HS-27A (cell line): ENCODE data around the gene TRPM5.

Source experiments
- DNase-seq: peaks from one replicate; pipeline ENCODE4 v3.0.0-alpha.2; 2012; ENCODE audit warnings: low read depth, missing footprints

The TRPM5 gene

DNA sequence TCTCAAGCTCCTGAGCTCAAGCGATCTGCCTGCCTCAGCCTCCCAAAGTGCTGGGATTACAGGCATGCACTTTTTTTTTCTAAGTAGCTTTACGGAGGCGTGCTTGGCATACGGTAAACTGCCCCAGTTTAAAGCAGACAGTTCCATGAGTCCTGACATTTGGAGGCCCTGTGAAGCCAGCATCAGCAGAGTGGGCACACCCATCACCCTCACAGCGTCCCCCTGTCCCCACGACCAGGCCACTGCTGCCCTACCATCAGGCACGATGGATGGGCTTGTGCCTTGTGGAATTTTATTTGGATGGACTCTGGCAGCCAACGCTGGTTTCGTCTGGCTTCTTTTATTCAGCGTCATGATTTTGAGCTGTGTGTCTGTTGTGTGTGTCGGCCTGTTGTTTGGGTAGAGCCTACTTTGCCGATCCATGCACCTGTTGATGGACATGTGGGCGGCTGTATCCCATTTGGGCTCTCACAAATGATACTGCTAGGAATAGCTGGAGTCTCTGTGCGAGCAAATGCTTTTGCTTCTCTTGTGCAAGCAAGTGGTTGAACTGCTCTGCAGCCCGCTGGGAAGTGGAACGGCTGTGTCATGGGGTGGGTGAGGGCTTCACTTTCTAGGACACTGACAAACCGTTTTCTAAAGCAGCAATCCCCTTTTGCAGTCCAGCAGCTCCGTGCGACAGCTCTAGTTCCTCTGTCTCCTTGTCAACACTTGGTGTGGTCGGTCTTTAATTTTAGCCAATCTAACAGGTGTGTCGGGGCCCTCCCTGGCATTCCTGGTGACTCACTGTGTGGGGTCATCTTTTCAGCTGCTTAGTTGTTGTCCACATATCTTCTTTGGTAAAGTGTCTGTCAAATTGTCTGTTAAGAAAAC is 24.3 kb upstream of the TRPM5 start:
- no peak for DNase-seq

DNA sequence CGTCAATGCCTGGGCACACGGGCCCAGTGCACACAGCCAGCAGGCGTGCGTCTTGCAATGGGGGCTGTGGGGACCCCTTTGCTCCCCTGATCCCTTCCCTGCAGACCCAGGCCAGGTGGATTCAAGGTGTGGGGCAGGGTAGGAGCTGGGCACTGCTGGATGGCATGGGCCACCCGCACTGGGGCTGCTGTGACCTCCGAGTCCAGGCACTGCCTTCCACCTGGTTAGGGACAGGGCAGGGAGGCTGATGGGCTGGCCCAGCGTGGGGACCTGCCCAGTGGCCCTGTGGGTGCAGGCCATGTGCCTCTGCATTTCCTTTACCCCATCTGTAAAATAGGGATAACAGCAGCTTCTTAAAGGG is 23.4 kb upstream of the TRPM5 start:
- no peak for DNase-seq

DNA sequence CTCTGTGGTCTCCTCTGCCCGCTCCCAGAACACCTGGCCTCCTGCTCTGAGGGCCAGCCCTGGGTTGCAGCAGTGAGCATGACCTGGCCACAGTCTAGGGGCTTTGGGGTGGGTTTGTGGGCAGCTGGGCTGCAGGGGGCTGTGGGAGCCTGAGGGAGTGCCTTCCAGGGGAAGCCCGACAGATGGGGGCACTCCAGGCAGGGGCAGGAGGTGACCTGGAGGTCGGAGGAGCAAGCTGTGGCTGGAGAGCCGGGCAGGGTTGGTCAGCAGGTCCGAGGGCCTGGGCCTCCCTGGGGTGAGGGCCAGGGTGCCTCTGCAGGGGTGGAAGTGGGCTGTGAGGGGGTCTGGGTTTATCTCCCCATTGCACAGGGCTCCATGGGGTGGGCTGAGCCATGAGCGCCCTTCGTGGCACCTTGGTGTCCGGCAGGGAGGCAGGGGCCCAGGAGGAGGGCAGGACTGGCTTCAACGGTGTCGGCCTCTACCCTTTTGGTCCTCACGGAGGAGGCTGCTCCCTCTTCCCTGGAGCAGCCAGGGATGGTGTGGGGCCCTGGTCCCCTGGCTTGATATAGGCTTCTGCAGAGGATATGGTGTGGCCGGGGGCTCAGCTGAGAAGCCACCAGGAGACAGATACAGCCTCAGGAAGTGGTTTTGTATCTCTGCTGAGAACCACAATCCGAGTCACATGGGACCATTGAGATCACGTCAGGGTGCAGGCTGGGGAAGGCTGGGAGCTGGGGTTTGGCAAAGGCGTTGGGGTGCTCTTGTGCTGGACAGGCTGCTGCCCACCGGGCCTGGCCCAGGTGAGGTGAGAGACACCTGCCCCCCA is 22.8 kb upstream of the TRPM5 start:
- no peak for DNase-seq

GRCh38 chr11:2466069-2466801 is 21.9 kb upstream of the TRPM5 start:
- no peak for DNase-seq

DNA sequence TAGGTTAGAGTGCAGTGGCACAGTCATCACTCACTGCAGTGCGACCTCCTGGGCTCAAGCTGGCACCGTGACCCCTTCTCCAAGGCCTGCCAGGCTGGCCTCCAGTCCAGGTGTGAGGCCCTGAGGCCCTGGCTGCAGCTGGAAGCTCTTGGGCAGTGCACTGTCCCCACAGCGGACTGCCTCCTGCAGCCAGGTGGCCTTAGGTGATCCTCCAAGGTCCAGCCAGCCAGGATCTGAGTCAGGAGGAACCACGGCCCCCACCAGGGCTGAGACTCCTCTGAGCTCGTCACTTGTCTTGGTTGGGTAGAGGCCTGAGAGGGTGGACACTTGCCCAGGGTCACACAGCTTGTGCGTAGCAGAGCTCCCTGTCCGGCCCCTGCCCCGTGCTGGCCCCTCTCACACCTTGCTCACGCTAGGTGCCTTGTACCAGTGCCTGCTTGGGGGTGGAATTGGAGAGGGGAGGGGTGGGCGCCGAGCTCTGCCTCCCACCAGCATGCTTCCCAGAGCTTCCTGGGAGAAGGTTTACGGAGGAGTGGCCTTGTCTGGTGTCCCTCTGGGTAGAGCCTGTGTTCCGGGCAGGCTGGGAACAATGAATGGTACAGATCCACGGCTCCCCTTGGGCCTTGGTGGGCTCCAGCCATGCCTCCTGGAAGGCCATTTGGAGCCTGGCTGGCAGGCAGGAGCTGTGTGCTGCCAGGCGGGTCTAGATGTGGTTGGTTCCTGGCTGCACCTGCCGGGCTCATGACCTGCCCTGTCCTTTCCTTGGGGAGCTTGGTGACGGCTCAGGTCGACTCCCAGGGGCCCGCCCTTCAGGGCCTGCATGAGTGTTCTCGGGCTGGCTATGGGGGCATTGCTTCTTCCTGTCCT is 21.1 kb upstream of the TRPM5 start:
- DNase-seq, result no peak

DNA sequence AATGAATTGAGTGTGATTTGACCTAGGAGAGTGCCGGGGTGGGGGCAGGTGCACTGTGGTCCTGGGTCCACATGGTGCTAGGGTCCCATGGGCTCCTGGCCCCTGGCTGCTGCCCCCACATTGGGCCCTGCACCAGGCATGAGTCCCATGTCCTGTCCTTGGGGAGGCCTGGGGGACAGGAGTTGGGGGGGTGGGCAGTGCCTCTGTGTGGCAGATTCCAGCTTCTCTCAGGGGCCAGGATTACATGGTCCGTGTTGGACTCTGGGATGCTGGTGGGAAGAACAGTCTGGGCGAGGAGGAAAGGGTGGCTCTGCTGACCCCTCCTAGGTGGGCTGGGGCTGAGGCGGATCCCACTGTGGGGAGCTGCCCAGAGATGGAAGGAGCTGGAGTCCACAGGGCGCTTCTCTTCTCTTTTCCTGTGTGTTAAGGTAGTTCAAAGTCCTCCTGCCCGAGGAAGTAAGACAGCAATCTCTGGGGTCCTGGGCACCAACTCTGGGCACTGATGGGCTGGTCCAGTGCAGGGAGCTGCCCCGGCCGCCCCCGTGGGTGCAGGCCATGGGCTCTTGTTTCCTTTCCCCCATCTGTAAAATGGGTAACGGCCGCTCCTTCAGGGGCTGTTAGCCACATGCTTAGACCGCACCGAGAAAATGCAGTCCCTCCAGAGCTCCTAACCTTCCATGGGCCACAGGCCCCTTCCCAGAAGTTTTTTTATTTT is 20.3 kb upstream of the TRPM5 start:
- no peak for DNase-seq

GRCh38 chr11:2463766-2464277 is 19.5 kb upstream of the TRPM5 start:
- no peak for DNase-seq

DNA sequence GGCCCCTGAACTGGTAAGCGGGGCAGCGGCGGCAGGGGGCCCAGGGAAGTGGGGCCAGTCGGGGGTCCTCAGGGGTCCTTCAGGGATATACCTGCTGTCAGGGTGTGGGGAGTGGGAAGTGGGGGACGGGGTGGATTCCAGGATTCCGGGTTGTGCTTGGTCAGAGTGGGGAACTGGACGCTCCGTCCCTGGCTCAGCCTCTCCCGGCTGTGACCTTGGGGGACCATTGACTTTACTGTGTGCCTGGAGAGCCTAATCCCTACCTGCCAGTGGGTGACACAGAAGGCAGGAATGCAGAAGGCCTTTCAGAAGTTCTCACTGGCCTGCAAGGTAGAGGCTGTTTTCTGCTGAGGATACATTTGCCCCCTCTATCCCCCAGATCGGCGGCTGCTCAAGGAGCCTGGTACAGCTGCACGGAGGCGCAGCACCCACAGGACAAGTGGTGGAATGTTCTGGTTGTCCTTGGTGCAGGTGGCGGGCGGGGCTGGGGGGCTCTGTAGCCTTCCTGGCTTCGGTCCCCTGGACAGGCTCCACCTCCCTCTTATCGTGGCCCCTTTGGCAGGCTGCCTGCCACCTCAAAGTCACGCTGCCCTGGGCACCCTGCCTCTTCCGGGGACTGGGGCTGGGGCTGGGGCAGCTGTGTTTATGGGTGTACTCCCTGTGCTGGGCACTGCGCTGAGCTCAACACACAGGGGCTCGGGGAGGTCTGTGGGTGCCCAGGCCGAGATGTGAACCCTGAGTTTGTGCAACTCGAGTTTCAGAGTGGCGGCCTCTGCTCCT is 18.9 kb upstream of the TRPM5 start:
- no peak for DNase-seq

- DNase-seq, result no peak
Measured at GRCh38 chr11:2462543-2462985, 18.2 kb upstream of the TRPM5 start.

GRCh38 chr11:2461956-2462542 is 17.7 kb upstream of the TRPM5 start:
- DNase-seq, result no peak

DNA sequence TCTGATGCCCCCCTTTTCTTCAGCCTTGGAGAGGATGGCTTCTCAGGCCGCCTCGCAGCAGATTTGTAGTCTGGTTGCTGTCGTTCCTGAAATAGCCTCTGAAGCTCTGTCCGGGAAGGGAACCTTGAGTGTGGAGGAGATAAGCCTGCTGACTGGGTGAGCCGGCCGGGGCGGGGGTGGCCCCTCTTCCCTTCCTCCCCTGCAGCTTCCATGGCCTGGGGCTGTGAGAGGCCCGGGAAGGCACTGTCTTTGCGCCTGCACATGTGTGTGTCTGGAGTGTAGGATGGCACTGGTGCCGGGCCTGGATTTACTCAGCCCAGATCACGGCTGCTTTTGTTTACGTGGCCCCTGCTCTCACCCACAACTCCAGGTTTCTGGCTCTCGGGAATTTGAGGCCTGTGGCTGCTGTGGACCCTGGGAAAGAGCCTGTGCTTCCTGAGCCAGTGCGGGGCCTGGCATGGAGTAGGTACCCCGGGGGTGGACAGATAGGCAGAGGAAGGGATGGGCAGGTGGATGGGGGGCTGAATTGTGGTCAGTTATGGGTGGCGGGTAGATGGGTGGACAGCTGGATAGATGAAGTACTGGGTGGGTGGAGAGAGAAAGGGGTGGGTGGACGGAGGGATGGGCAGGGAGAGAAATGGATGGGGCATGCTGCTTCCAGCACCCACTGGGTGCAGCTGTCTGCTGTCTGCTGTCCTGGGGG is 17.1 kb upstream of the TRPM5 start:
- no peak for DNase-seq

DNA sequence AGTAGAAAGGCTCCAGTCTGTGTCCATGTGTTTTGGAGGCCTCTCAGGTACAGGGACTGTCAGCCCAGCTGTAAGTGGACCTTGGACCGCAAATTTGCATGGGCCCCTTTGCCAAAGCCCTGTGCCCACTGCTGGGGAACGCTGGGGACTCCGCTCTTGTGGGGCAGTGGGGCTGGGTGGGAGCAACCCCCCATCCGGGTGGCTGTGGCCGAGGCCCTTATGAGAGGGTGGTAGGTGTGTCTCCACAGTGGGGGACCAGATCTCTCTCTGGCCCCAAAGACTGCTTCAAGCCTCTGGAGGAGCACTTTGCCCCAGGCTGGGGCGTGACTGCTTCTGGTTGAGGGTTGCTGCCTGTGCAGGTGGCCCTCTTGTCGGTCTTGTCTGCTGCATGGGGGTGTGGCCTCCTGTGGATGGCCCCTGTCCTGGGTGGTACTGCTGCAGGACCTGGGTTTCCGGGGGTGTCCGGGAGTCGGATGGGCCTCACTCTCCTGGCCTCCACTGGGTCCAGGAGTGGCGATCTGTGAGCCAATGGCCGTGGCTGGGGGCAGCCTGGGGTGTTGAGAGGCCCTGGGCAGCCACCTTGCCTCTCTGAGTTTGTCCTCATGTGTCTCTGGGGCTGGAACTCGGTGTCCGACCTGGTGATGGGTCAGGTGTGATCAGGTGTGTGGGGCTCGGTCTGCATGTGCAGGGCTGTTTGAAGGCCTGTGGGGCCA is 16.4 kb upstream of the TRPM5 start:
- DNase-seq, result no peak

DNA sequence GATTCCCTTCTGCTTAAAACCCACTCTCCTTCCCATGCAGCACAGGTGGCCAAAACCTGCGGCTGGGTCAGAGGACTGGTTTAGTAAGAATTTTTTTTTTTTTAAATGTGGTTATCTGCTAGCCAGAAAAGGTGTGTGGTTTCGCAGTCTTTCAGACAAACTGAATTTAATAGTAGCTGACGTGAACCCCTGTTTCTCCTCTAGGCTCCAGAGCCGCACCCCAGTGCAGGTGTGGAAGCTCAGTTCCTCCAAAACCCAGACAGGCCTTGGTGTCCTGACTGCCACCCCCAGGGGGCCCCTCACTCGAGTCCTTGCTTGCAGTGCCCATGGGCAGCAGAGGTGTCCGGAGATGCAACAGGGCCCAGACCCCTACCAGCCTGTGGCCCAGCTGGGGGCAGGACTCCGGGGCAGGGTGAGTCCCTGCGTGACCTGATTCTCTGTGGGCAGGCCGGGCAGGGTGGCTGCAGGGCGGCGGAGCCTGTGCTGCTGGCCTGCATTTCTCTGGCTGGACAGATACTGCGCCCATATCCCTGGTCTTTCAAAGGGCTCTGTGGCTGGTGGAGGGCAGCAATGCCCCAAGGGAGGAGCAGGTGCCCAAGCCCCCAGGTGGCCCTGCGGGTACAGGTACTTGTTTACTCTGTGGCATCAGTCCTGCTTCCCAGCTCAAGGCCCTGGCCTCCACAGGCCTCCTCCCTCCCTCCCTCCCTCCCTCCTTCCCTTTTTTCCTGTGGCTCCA is 15.7 kb upstream of the TRPM5 start:
- DNase-seq, result no peak

DNA sequence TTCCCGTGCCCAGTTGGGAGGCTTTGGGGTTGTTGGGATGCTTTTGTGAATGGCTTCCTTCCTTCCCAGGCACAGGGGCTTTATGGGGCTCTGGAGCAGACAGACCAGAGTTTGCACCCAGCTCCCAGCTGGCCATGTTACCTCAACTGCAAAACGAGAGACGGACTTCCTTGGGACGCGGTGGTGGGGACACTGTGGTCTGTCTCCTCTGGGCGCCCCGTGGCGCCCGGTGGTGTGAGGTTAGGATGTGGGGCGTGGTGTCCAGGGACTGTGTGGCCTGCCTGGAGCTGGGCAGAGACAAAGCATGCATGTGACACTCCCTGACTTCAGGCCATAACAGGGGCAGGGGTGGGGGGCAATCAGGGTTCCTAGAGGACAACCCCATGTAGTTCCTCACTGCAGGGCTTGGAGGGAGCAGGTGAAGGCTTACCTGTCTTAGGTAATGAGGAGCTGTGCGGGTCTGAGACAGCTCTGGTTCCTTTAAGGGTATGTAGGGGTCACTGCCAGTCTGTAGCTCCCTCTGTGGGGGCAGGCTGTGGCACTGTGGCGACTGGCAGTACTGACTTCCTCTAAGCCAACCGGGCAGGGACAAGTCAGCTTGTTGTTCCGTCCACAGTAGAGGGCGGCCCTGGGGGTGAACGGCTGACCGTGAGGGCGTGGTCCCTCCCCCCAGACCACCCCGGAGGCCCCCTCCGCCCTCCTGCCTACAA is 14.9 kb upstream of the TRPM5 start:
- DNase-seq, result no peak

- no peak for DNase-seq
Measured at GRCh38 chr11:2458321-2458720, 14.0 kb upstream of the TRPM5 start.

DNA sequence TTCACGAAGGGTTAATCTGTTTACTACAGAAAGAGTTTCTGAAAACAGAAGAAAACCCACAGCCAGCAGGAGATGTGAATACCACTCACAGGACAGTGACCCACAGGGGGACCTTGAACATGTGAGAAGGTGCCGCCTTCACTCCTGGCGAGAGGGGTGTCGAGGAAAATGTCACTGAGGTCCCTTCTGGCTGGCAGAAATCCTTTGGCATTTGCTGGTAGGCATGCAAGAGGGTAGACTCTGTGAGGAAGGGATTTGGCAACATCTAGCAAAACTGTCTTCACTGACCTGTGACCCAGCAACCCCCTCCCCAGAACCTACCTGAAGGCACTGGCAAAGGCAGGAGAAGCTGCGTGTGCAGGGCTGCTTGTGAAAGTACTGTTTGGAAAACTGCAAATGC is 9.1 kb upstream of the TRPM5 start:
- no peak for DNase-seq
